Endothelial cell of umbilical vein (primary cell): ENCODE results near the gene FSD1L. TPM values are rescaled to one million over a fixed set of nuclear protein-coding genes. Genes with fewer than 3 reads are reported as not detected.

Experiments
- BruUV-seq: library from RNA; stranded (reverse); fragments of 400-500 nt; replicated peaks from 2 replicates; lab custom pipeline; 2021; lab: Mats Ljungman, UMichigan
- CTCF ChIA-PET: fragments of 300-600, 350-600 bp; sonication (Branson Sonifier 250); formaldehyde crosslinking; loops from one replicate; lab custom pipeline; 2021; ENCODE audit warnings: antibody characterized with exemption, inconsistent platforms; lab: Charles Lee
- POLR2A ChIA-PET: fragments of 300-600, 350-600 bp; sonication (Branson Sonifier 250); formaldehyde crosslinking; loops from one replicate; lab custom pipeline; 2021; ENCODE audit warnings: antibody characterized with exemption, inconsistent platforms; lab: Charles Lee
- DNase-seq: peaks from one replicate; pipeline ENCODE4 v3.0.0-alpha.2; 2011; ENCODE audit warnings: low read depth, low spot score
- FAIRE-seq: peaks from 2 replicates; lab custom pipeline; 2011; peaks lifted over from hg19 to GRCh38; lab: Jason Lieb, UNC
- H2AFZ ChIP-seq: 2 replicates; pipeline ENCODE4 v1.6.0; 2012; ENCODE audit warnings: low read depth, low read length, control low read depth, inconsistent platforms
- H3K27ac ChIP-seq: 2 replicates; pipeline ENCODE4 v1.5.1; 2011; ENCODE audit warnings: low read depth, mild to moderate bottlenecking, control low read depth, low read length, moderate library complexity; ENCODE audit not compliant: insufficient read depth
- H3K27me3 ChIP-seq, 2 experiments: 2 replicates each; pipeline versions ENCODE4 v1.6.0 to v1.6.1; 2011; ENCODE audit warnings: low read length in 2 of 2, mixed read lengths in 1 of 2; ENCODE audit not compliant: control insufficient read depth in 2 of 2, insufficient read depth in 2 of 2
- H3K36me3 ChIP-seq, 2 experiments: 2 replicates in 1 of 2; 3 replicates in 1 of 2; pipeline ENCODE4 v1.5.1; 2011; ENCODE audit warnings: low read length in 2 of 2, mild to moderate bottlenecking in 1 of 2, moderate library complexity in 1 of 2; ENCODE audit not compliant: control insufficient read depth in 2 of 2, insufficient read depth in 2 of 2; ENCODE audit errors: extremely low read depth in 1 of 2
- H3K4me1 ChIP-seq: 3 replicates; pipeline ENCODE4 v1.5.1; 2011; ENCODE audit warnings: mild to moderate bottlenecking, low read length; ENCODE audit not compliant: control insufficient read depth, insufficient read depth; ENCODE audit errors: extremely low read depth
- H3K4me2 ChIP-seq: 2 replicates; pipeline ENCODE4 v1.6.1; 2011; ENCODE audit warnings: low read length, control low read depth, mixed read lengths; ENCODE audit not compliant: insufficient read depth
- H3K4me3 ChIP-seq, 3 experiments: fragments of 200-600 bp in 1 of 3; sonication (generic), shearing (Covaris generic) in 1 of 3; replicated peaks in 1 of 3; 2 replicates each; pipeline ENCODE4 v1.5.1; 2011 to 2016; ENCODE audit warnings: control low read depth in 3 of 3, low read length in 3 of 3, mild to moderate bottlenecking in 2 of 3, inconsistent platforms in 1 of 3, low read depth in 1 of 3, moderate library complexity in 1 of 3; ENCODE audit not compliant: insufficient read depth in 1 of 3
- H3K79me2 ChIP-seq: 2 replicates; pipeline ENCODE4 v1.6.0; 2012; ENCODE audit warnings: low read length, inconsistent platforms; ENCODE audit not compliant: control insufficient read depth, insufficient read depth
- H3K9ac ChIP-seq: replicated peaks from 2 replicates; pipeline ENCODE3; 2011; ENCODE audit warnings: low read length, control low read depth; ENCODE audit not compliant: insufficient read depth; ENCODE audit errors: extremely low read depth
- H3K9me1 ChIP-seq: replicated peaks from 3 replicates; pipeline ENCODE4 v1.6.0; 2011; ENCODE audit warnings: mild to moderate bottlenecking, low read length; ENCODE audit not compliant: control insufficient read depth, insufficient read depth; ENCODE audit errors: extremely low read depth
- H3K9me3 ChIP-seq: replicated peaks from 2 replicates; pipeline ENCODE4 v1.5.1; 2012; ENCODE audit warnings: low read length, inconsistent platforms; ENCODE audit not compliant: control insufficient read depth, insufficient read depth
- H4K20me1 ChIP-seq: replicated peaks from 2 replicates; pipeline ENCODE3; 2011; ENCODE audit warnings: mild to moderate bottlenecking, low read length; ENCODE audit not compliant: control insufficient read depth, insufficient read depth; ENCODE audit errors: extremely low read depth
- EZH2 ChIP-seq: IDR thresholded peaks from 2 replicates; pipeline ENCODE4 v1.6.1; 2012; ENCODE audit warnings: borderline replicate concordance, low read depth, mild to moderate bottlenecking, moderate library complexity, low read length, inconsistent platforms; ENCODE audit not compliant: severe bottlenecking
- FOS ChIP-seq: IDR thresholded peaks from 2 replicates; pipeline ENCODE4 v1.6.1; 2011; ENCODE audit warnings: mild to moderate bottlenecking, low read length, moderate library complexity, borderline replicate concordance; ENCODE audit not compliant: insufficient read depth
- GATA2 ChIP-seq: IDR thresholded peaks from 2 replicates; pipeline ENCODE4 v1.7.0; 2011; ENCODE audit warnings: low read depth, mild to moderate bottlenecking, moderate library complexity, mixed read lengths, low read length; ENCODE audit not compliant: insufficient read length, insufficient read depth
- JUN ChIP-seq: IDR thresholded peaks from 2 replicates; pipeline ENCODE4 v1.6.1; 2011; ENCODE audit warnings: borderline replicate concordance, low read depth; ENCODE audit not compliant: insufficient read length, insufficient read depth
- MYC ChIP-seq: IDR thresholded peaks from one replicate; pipeline ENCODE4 v1.6.1; 2011; ENCODE audit warnings: mild to moderate bottlenecking, low read depth, low read length
- POLR2A ChIP-seq: IDR thresholded peaks from 2 replicates; pipeline ENCODE4 v1.6.1; 2012; ENCODE audit warnings: low read depth, mild to moderate bottlenecking, control low read depth, low read length
- POLR2AphosphoS5 ChIP-seq: IDR thresholded peaks from 2 replicates; pipeline ENCODE4 v1.6.1; 2012; ENCODE audit warnings: low read depth, mild to moderate bottlenecking, control low read depth, low read length, moderate library complexity; ENCODE audit not compliant: insufficient read depth
- dilution Hi-C: fragments of 300-500 bp; cut with MboI; formaldehyde crosslinking; loops from one replicate; pipeline ENCODE4 v1.15.0; 2019; ENCODE audit warnings: low sequenced_read_pairs; ENCODE audit not compliant: extremely low pct_ligation_motif_present
- intact Hi-C: fragments of 100-400 bp; cut with micrococcal nuclease; formaldehyde crosslinking; loops from one replicate; pipeline ENCODE4 v1.10.0; 2022
- polyA plus RNA-seq, 4 experiments: library from polyadenylated mRNA; depleted of rRNA in 3 of 4; stranded (reverse) in 3 of 4; unstranded in 1 of 4; fragments of >200 nt; gene quantifications; 2 replicates each; pipeline versions ENCODE4 v1.2.1 to v1.2.3, GENCODE V29; 2011 to 2012; ENCODE audit warnings: missing spikeins in 1 of 4
- total RNA-seq: library from RNA; stranded (reverse); gene quantifications from 2 replicates; pipeline ENCODE4 v1.2.3, GENCODE V29; 2021
- TF ChIP-seq, protein P1 (sequence below): IDR thresholded peaks from 2 replicates; pipeline ENCODE4 v1.6.1; 2011; ENCODE audit not compliant: insufficient read depth, insufficient read length
- TF ChIP-seq, protein P2 (sequence below), 2 donors: IDR thresholded peaks; 1 replicate in 1 of 2; 2 replicates in 1 of 2; pipeline ENCODE4 v1.5.1; 2011; ENCODE audit warnings: low read length in 2 of 2, mild to moderate bottlenecking in 2 of 2, moderate library complexity in 2 of 2, control low read depth in 1 of 2, inconsistent platforms in 1 of 2, low read depth in 1 of 2; ENCODE audit not compliant: insufficient read depth in 1 of 2; ENCODE audit errors: extremely low read depth in 1 of 2

Gene FSD1L
- total and polyA plus RNA-seq, 2 donors (not counting 3 experiments of a cell fraction or from before 2014, with no cell fraction given): 0.69 to 8.5 TPM

DNA sequence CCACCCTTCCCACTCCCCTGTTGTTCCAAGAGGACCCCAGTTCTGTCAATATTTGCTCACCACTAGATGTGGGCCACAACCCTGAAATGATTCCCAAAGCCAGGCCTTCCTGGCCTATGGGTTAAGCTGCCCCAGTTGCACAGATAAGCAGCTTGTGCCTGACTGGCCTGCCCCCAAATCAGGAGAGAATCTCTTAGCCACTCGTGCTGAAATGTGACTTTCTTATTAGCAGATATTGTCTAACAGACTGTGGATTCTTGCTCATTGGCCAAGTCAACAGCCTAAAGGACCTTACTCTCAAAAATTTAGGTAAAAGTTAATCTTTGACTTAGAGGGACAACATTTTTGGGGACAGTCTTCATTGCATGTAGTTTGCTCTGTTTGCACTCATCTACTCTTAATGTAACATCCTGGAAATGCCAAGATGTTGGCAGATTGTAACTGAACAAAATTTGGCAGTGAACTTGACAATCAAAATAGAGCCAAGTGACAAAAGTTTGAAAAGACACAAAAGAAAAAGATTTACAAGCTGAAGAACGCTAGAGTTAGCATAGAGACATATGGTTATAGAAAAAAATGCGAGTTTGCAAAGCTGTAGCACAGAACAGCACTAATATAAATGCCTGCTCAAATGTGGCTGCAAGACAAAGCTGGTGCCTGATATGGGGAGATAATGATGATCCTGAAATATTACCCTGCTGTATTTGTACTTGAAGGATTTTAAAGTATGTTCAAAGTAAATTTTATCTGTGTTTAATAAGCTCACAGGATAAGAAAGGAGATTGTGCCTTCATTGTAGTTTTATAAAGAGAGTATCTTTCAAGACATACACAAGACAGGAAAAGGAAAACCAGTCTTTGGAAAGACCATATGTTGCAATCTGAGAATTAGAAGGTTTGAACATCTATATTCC, 29.0 kb upstream of the FSD1L start:
- no TSS peak for BruUV-seq
- intact Hi-C loops (no loop called here), dilution Hi-C loops (no loop called here)
- no peak for TF ChIP-seq EZH2
- no peak for TF ChIP-seq FOS
- TF ChIP-seq, protein P1, sequence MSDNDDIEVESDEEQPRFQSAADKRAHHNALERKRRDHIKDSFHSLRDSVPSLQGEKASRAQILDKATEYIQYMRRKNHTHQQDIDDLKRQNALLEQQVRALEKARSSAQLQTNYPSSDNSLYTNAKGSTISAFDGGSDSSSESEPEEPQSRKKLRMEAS: no peak
- TF ChIP-seq, protein P2, sequence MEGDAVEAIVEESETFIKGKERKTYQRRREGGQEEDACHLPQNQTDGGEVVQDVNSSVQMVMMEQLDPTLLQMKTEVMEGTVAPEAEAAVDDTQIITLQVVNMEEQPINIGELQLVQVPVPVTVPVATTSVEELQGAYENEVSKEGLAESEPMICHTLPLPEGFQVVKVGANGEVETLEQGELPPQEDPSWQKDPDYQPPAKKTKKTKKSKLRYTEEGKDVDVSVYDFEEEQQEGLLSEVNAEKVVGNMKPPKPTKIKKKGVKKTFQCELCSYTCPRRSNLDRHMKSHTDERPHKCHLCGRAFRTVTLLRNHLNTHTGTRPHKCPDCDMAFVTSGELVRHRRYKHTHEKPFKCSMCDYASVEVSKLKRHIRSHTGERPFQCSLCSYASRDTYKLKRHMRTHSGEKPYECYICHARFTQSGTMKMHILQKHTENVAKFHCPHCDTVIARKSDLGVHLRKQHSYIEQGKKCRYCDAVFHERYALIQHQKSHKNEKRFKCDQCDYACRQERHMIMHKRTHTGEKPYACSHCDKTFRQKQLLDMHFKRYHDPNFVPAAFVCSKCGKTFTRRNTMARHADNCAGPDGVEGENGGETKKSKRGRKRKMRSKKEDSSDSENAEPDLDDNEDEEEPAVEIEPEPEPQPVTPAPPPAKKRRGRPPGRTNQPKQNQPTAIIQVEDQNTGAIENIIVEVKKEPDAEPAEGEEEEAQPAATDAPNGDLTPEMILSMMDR (IDR thresholded peaks at IDR 0.05; ENCODE audit: extremely low read depth in 1 of 2, insufficient read depth in 1 of 2, low read depth in 1 of 2, low read length in 2 of 2): no peak
- TF ChIP-seq JUN: no peak
- TF ChIP-seq GATA2: no peak
- no peak for TF ChIP-seq POLR2AphosphoS5
- no peak for TF ChIP-seq POLR2A
- TF ChIP-seq MYC: no peak
- ChIA-PET POLR2A (no interaction called here), CTCF (interaction anchor here (0.6 to 2.0 kb wide), 5 partner anchors 12 to 550 kb away, joined by 3 to 5 read pairs (median 4); no protein-coding TSS in a partner anchor)
- Histone ChIP-seq H3K36me3 (no peaks in the 10 kb centered on the region), H4K20me1 (no peaks in the 10 kb centered on the region), H3K4me2 (no peak overlapping the region), H3K9me1 (no peaks in the 10 kb centered on the region), H3K9me3 (no peaks in the 10 kb centered on the region), H3K27ac (no peak overlapping the region), H3K9ac (no peak overlapping the region), H3K27me3 (no peaks in the 10 kb centered on the region), H2AFZ (no peak overlapping the region), H3K4me3 (no peak overlapping the region), H3K4me1 (no peaks in the 10 kb centered on the region), H3K79me2 (no peaks in the 10 kb centered on the region)
- FAIRE-seq: no peak
- DNase-seq: no peak
